Right lobe of liver (tissue), 6 donors: ENCODE results near the gene SNED1. TPM values are rescaled to one million over a fixed set of nuclear protein-coding genes. Genes with fewer than 3 reads are reported as not detected.

Source experiments
- ATAC-seq, 4 donors: fragments of 200-7000 bp; cut with Tn5 transposase; one replicate each; pipeline ENCODE4 v1.9.1; 2020; ENCODE audit warnings: mild to moderate bottlenecking in 4 of 4, moderate library complexity in 4 of 4
- DNase-seq, 3 donors: peaks; one replicate each; pipeline ENCODE4 v3.0.0-alpha.2; 2020
- H3K27ac ChIP-seq, 3 donors: fragments of 200-600 bp; one replicate each; pipeline ENCODE4 v1.8.0; 2022
- H3K27me3 ChIP-seq, 2 donors: fragments of 200-600 bp; one replicate each; pipeline ENCODE4 v1.8.0; 2022
- H3K36me3 ChIP-seq, 4 donors: fragments of 200-600 bp; sonication (generic) in 1 of 4; one replicate each; pipeline versions ENCODE4 v1.5.1 to v1.8.0; 2017 to 2022; ENCODE audit warnings: control low read depth in 1 of 4
- H3K4me1 ChIP-seq, 4 donors: fragments of 200-600 bp; sonication (generic) in 1 of 4; one replicate each; pipeline versions ENCODE4 v1.5.1 to v1.8.0; 2017 to 2022; ENCODE audit warnings: control low read depth in 1 of 4
- H3K4me3 ChIP-seq, 3 donors: fragments of 200-600 bp; one replicate each; pipeline ENCODE4 v1.8.0; 2022
- H3K9me3 ChIP-seq, 4 donors: fragments of 200-600 bp; sonication (generic) in 1 of 4; one replicate each; pipeline versions ENCODE4 v1.5.1 to v1.8.0; 2017 to 2022; ENCODE audit warnings: control low read depth in 1 of 4
- POLR2A ChIP-seq: fragments of 450-650 bp; IDR thresholded peaks from one replicate; pipeline ENCODE4 v1.6.1; 2017; ENCODE audit warnings: antibody characterized with exemption, mild to moderate bottlenecking
- WGBS: methylation state at CpG from one replicate; pipeline ENCODE4 v1.1.6; 2018; ENCODE audit warnings: low coverage, low lambda C conversion rate; ENCODE audit not compliant: insufficient coverage; ENCODE audit errors: missing lambda C conversion rate; 5-methylcytosine and 5-hydroxymethylcytosine counted together
- intact Hi-C, 2 donors: fragments of 100-400 bp; cut with DNase I; formaldehyde crosslinking; loops; one replicate each; pipeline versions ENCODE4 v1.11.2 to v1.14.1; 2022
- total RNA-seq, 6 experiments: library from RNA; depleted of rRNA in 2 of 6; stranded (reverse); fragments of >200 nt in 2 of 6; fragmentation: NEBNext Ultra II Directional in 3 of 6; extraction: Animal tissue kit (Norgen Biotek cat#: 25700) in 3 of 6; gene quantifications; one replicate each; pipeline versions ENCODE4 v1.1.0 to v1.2.4, GENCODE V29; 2016 to 2023
- TF ChIP-seq, protein P1 (sequence below), 4 donors: fragments of 200-600 bp in 3 of 4; fragments of 450-650 bp in 1 of 4; IDR thresholded peaks; one replicate each; pipeline versions ENCODE4 v1.5.1 to v1.8.0; 2016 to 2022; ENCODE audit warnings: antibody characterized with exemption in 4 of 4, mild to moderate bottlenecking in 2 of 4
- donor health status: DM: no; HTN: yes; CAD: no.
- donor health status: DM: no; HTN: no; CAD: no.
- donor health status: DM: no; HTN: no; CAD: no.
- donor health status: DM: no; HTN: yes; CAD: no.
- donor health status: DM: no; HTN: yes; CAD: no.

SNED1 gene
- total RNA-seq, 6 experiments from 2014 or later: 7.4 to 27.8 (median 13.2) TPM

GRCh38 chr2:241138471-241138870 lies 140.1 kb downstream of the SNED1 start:
- intact Hi-C loops: no loop called here
- no peak overlapping the region for H3K27ac ChIP-seq
- H3K4me3 ChIP-seq: no peak overlapping the region
- no peak for DNase-seq
- no peak for TF ChIP-seq POLR2A
- TF ChIP-seq, protein P1, sequence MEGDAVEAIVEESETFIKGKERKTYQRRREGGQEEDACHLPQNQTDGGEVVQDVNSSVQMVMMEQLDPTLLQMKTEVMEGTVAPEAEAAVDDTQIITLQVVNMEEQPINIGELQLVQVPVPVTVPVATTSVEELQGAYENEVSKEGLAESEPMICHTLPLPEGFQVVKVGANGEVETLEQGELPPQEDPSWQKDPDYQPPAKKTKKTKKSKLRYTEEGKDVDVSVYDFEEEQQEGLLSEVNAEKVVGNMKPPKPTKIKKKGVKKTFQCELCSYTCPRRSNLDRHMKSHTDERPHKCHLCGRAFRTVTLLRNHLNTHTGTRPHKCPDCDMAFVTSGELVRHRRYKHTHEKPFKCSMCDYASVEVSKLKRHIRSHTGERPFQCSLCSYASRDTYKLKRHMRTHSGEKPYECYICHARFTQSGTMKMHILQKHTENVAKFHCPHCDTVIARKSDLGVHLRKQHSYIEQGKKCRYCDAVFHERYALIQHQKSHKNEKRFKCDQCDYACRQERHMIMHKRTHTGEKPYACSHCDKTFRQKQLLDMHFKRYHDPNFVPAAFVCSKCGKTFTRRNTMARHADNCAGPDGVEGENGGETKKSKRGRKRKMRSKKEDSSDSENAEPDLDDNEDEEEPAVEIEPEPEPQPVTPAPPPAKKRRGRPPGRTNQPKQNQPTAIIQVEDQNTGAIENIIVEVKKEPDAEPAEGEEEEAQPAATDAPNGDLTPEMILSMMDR (IDR thresholded peaks at IDR 0.05): no peak
- 86% methylated on average over 8 of the region's 16 CpGs for WGBS
- no peaks in the 10 kb centered on the region for H3K27me3 ChIP-seq
- H3K4me1 ChIP-seq: peaks cover 0 to 4% (median 0%) of the 10 kb centered on the region in 4 donors
- no peaks in the 10 kb centered on the region for H3K9me3 ChIP-seq
- ATAC-seq: no peak
- no peaks in the 10 kb centered on the region for H3K36me3 ChIP-seq

DNA sequence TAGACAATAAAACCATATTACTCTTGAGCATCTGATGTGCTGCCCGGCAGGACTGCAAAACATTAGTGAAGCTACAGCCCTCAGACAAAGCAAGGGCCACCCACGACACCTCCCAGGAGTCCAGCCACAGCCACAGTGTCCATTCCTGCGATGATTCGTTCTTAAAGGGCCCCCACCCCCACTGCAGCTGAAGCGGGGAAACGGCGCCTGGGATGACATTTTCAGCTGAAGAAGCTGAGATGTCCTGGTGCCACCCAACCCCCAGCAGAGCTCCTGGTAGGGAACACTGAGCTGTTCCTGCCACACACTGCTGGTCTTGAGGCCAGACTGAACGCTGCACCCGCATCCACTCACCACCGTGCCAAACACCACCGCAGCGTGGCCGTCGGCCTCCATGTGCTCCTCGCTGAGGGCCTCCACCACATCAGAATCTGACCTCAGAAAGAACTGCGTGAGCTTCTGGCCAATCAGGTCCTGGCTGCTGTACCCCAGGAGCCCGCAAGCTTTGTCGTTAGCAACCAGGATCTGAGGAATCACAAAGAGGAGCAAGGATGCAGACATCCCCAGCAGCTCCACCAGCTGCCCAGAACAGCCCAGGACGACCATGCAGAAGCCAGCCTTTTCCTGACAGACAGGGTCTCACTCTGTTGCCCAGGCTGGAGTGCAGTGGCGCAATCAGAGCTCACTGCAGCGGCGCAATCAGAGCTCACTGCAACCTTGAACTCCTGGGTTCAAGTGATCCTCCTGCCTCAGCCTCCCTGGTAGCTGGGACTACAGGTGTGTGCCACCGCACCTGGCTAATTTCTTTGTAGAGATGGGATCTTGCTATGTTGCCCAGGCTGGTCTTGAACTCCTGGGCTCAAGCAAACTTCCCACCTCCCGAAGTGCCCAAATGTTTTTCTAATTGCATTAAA lies 141.4 kb downstream of the SNED1 start:
- peak in 1 of 3 donors; percentile 23 for DNase-seq
- intact Hi-C loops: no loop called here
- Histone ChIP-seq H3K4me3 (no peak overlapping the region), H3K36me3 (no peaks in the 10 kb centered on the region), H3K4me1 (peaks cover 0 to 4% (median 0%) of the 10 kb centered on the region in 4 donors), H3K27ac (no peak overlapping the region), H3K27me3 (no peaks in the 10 kb centered on the region), H3K9me3 (no peaks in the 10 kb centered on the region)
- TF ChIP-seq, protein P1 (IDR thresholded peaks at IDR 0.05): no peak
- TF ChIP-seq POLR2A: no peak
- 93% methylated on average over 8 of the region's 24 CpGs for WGBS
- no peak for ATAC-seq

DNA sequence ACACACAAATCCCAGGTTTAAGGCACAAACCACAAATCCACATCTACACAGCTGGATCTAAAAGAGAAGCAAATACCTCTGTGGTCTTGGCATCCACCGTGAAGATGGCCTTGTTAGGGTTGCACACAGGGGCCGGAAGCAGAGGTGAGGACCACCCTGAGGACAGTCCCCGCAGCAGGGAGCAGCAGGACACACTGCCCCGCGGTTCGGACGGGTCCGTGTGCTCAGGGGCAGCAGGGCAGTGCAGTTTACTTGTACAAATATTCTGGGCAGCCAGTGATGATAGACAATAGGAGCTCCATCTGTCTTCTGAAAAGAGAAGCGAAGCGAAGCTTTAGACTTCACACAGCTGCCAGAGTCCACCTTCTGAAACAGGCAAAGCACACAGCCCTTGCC lies 142.0 kb downstream of the SNED1 start:
- H3K9me3 ChIP-seq: no peaks in the 10 kb centered on the region
- DNase-seq (peak in 1 of 3 donors; percentile 19), ATAC-seq (no peak)
- 60% methylated on average over 2 of the region's 10 CpGs for WGBS
- no peaks in the 10 kb centered on the region for H3K36me3 ChIP-seq
- intact Hi-C loops: no loop called here
- no peak overlapping the region for H3K4me3 ChIP-seq
- H3K27ac ChIP-seq: no peak overlapping the region
- no peaks in the 10 kb centered on the region for H3K27me3 ChIP-seq
- H3K4me1 ChIP-seq: peaks cover 0 to 4% (median 0%) of the 10 kb centered on the region in 4 donors
- no peak for TF ChIP-seq POLR2A
- TF ChIP-seq, protein P1 (IDR thresholded peaks at IDR 0.05): no peak

- no peaks in the 10 kb centered on the region for H3K36me3 ChIP-seq
- WGBS: 96% methylated on average over 14 of the region's 14 CpGs
Observed at GRCh38 chr2:241141214-241141770, 142.9 kb downstream of the SNED1 start.

More at GRCh38 chr2:241141214-241141770, 142.9 kb downstream of the SNED1 start:
- intact Hi-C loops: no loop called here
- TF ChIP-seq, protein P1 (IDR thresholded peaks at IDR 0.05): no peak
- no peak for TF ChIP-seq POLR2A
- Histone ChIP-seq H3K27ac (no peak overlapping the region), H3K4me1 (no peaks in the 10 kb centered on the region), H3K9me3 (no peaks in the 10 kb centered on the region), H3K4me3 (no peak overlapping the region), H3K27me3 (no peaks in the 10 kb centered on the region)
- DNase-seq (no peak), ATAC-seq (no peak)
